GM19035 (cell line): Measurements from ENCODE around the gene SELENOW.

Source experiments
- ATAC-seq: cut with Tn5 transposase; IDR thresholded peaks from one replicate; pipeline ENCODE4 v1.9.1; 2021; ENCODE audit not compliant: unreplicated experiment

The SELENOW gene

DNA sequence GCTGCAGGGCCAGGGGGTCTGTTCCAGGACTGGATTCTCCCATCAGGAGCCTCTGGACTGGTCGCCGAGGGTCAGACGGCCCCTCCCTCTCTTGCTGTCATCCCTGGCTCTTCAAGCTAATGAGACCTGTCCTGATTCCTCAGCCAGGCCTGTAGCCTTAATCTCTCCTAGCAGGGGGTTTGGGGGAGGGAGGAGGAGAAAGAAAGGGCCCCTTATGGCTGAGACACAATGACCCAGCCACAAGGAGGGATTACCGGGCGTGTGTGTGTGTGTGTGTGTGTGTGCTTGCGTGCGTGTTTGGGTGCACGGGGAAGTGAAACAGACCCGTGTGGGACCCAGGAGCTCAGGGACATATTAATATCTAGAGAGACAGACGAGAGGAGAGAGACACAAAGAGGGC, 41.4 kb downstream of the SELENOW start:
- ATAC-seq: no peak

DNA sequence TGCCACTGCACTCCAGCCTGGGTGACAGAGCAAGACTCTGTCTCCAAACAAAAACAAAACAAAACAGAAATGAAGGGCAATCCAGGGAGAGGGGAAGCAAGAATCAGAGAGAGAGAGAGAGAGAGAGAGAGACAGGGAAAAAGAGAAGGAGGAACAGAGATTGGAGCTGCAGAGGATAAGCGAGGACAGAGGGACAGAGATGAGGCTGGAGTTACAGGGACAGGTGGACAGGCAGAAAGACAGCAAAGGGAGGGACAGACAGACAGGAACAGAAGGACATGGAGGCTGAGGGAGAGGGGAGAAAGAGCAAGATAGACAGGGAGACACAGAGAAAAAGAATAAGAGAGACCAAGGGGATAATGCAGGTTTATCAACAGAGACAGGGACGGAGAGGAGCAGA, 41.9 kb downstream of the SELENOW start:
- no peak for ATAC-seq

DNA sequence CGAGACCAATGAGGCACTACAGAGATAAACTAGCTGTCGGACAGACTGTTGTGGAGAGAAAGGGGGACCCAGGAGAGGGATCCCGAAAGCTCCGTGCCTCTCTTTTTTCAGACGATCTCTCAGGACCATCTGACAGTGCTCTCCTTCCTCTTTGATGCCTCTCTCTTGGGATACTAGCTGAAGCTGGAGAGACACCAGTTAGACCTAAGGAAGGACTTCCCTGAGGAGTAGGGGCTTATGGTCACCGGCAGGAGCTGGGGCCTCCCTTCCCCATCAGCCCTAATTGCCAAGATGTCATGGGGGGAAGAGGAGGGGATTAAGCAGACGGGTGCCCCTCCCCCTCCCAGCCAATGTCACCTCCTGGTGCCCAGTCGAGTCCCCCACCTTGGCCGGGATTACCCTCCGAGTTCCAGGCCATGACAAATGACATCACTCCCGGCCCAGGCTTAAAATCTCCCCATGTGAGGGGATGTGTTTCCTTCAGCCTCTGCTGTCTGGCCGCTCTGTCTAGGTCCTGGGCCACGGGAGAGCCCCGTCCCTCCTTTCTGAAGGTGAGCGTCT, 43.0 kb downstream of the SELENOW start, which contains the start of gene CRX:
Gene CRX (plus strand): TSS at position 478 of the 561 bp plus-strand sequence. CDS start 12,507 bp downstream, outside the sequence.
- no peak for ATAC-seq

DNA sequence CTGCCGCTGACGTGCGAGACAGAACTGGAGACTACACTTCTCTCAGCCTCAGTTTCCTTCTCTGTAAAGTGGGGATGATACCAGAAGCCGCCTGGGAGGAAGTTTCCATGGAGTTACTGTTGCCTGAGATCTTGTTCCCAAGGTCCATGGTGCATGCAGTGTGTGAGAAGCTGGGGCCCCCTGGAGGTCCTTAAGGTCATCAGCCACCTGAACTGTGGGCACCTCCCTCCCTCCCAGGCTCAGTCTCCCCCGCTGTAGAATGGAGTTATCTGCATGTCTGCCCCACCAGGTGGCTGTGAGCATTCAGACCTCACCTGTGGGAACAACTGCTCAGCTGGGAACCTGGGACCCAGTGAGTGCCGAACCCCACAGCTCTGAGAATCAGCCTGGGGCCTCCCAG, 45.9 kb downstream of the SELENOW start:
- no peak for ATAC-seq

DNA sequence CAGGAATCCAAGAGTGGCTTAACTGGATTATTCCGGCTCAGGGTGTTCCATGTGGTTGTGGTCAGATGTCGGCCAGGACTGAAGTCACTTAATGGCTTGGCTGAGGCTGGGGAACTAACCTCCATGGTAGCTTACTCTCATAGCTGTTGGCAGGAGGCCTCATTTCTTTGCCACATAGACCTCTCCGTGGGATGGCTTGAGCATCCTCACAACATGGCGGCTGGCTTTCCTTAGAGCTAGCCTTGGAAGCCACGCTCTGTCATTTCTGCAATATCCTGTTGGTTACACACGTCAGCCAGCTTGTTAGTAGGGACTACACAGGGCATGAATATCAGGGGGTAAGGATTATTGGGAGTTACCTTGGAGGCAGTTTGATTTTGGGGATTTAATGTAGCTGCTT, 48.3 kb downstream of the SELENOW start:
- no peak for ATAC-seq

DNA sequence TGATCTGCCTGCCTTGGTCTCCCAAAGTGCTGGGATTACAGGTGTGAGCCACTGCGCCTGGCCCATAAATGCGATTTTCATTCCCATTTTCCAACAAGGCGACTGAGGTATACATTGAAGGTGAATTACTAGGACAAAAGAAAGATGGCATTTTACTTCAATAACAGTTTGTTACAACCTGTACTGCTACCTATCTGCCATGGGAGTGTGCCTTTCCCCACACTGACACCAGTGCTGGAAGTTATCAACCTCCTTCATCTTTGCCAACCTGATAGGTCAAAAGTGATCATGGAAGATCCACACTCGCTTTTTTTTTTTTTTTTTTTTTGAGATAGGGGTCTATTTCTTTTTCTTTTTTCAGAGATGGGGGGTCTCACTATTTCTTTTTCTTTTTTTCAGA, 54.2 kb downstream of the SELENOW start:
- no peak for ATAC-seq
